GM23338 (cell line): ENCODE results near the gene CCDC81.

Experiments used
- CREB1 ChIP-seq: fragments of 250-450 bp; sonication (Bioruptor Pico); IDR thresholded peaks from 2 replicates; pipeline ENCODE4 v1.5.0; 2020; ENCODE audit warnings: low read depth, mild to moderate bottlenecking, moderate library complexity
- EZH2 ChIP-seq: fragments of 200-600 bp; sonication (generic); IDR thresholded peaks from one replicate; pipeline ENCODE4 v1.8.0; 2017; ENCODE audit warnings: antibody characterized with exemption, mild to moderate bottlenecking, low read depth; ENCODE audit not compliant: unreplicated experiment
- EZH2phosphoT487 ChIP-seq: fragments of 200-600 bp; sonication (generic); IDR thresholded peaks from one replicate; pipeline ENCODE4 v1.8.1; 2018; ENCODE audit warnings: antibody characterized with exemption; ENCODE audit not compliant: unreplicated experiment
- JUNB ChIP-seq: IDR thresholded peaks from one replicate; pipeline ENCODE4 v1.6.1; 2016; ENCODE audit warnings: antibody characterized with exemption; ENCODE audit not compliant: unreplicated experiment
- NANOG ChIP-seq: IDR thresholded peaks from 2 replicates; pipeline ENCODE4 v1.6.1; 2016; ENCODE audit warnings: antibody characterized with exemption, borderline replicate concordance
- POLR2AphosphoS5 ChIP-seq: IDR thresholded peaks from 2 replicates; pipeline ENCODE4 v1.6.1; 2016; ENCODE audit warnings: antibody characterized with exemption, low read depth
- TF ChIP-seq, protein P1 (sequence below), 2 experiments: fragments of 200-600 bp in 1 of 2; sonication (generic) in 1 of 2; conservative IDR thresholded peaks; 2 replicates each; pipeline versions ENCODE4 v1.5.1 to v1.6.1; 2016 to 2017; ENCODE audit warnings: antibody characterized with exemption in 2 of 2, low read depth in 2 of 2, mild to moderate bottlenecking in 2 of 2, moderate library complexity in 1 of 2

DNA sequence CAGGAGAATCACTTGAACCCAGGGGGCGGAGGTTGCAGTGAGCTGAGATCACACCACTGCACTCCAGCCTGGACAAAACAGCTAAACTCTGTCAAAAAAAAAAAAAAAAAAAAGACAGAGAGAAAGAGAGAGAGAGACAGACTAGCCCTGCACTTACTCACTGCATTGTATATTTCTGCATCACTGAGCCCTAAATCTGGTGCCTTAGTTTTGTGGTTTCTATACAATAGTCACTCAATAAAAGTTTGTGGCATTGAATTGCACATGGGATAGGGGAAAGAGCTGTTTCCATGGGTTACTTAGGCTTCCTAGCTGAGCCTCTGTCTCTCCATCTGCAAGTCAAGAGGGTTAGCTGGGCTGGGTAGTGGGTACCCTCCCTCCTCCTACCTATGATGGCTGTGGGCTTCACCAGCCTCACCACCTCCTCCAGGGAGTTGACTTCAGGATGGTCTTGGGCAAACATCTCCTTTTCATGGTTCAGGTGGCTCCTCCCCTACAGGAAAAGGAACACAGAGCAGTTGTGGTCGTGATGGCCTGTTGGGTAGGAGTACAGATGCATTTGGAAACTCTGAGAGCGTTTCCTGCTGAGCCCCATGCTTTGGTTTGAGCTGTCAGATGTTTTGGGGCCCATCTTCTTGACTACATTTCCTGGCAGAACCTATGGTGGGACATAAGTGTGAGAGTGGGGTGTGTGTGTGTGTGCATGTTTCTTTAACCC lies 73.2 kb downstream of the CCDC81 start:
- TF ChIP-seq, protein P1, sequence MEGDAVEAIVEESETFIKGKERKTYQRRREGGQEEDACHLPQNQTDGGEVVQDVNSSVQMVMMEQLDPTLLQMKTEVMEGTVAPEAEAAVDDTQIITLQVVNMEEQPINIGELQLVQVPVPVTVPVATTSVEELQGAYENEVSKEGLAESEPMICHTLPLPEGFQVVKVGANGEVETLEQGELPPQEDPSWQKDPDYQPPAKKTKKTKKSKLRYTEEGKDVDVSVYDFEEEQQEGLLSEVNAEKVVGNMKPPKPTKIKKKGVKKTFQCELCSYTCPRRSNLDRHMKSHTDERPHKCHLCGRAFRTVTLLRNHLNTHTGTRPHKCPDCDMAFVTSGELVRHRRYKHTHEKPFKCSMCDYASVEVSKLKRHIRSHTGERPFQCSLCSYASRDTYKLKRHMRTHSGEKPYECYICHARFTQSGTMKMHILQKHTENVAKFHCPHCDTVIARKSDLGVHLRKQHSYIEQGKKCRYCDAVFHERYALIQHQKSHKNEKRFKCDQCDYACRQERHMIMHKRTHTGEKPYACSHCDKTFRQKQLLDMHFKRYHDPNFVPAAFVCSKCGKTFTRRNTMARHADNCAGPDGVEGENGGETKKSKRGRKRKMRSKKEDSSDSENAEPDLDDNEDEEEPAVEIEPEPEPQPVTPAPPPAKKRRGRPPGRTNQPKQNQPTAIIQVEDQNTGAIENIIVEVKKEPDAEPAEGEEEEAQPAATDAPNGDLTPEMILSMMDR (conservative IDR thresholded peaks at IDR 0.05; ENCODE audit: low read depth in 2 of 2), result no peak
- TF ChIP-seq POLR2AphosphoS5 (no peak), JUNB (no peak), CREB1 (CRISPR knock-in tag) (no peak), EZH2phosphoT487 (no peak), NANOG (no peak), EZH2 (no peak)
